GM18520 (cell line): ENCODE measurements around the gene HECW1.

Experiments used
- ATAC-seq: cut with Tn5 transposase; IDR thresholded peaks from one replicate; pipeline ENCODE4 v1.9.1; 2021; ENCODE audit not compliant: unreplicated experiment

Gene HECW1

GRCh38 chr7:43248961-43249822 is 136.7 kb downstream of the HECW1 start:
- ATAC-seq = no peak

GRCh38 chr7:43249823-43250145 is 137.3 kb downstream of the HECW1 start:
- ATAC-seq = no peak

GRCh38 chr7:43260980-43261878 is 148.8 kb downstream of the HECW1 start:
- no peak for ATAC-seq

- no peak for ATAC-seq
Observed at GRCh38 chr7:43265139-43265538, 152.7 kb downstream of the HECW1 start.

- ATAC-seq = no peak
Observed at GRCh38 chr7:43273939-43274719, 161.7 kb downstream of the HECW1 start.

DNA sequence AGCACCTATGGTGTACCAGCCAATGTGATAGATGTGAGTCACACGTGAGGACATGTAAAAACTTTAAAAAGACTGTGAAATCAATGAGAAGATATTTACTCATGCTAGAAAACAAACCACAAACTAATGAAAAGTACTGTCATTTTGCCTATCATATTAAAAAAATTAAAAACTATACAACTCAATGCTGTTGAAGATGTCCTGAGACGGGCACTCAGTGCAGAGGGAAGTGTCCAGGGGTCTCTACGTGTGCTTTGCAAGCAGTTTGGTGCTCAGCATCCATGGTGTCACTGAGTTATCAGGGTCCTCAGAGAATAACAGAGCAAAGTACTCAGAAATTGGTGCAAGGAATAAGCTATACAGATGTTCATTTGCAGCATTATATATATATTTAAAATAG is 162.3 kb downstream of the HECW1 start:
- no peak for ATAC-seq

- no peak for ATAC-seq
Observed at GRCh38 chr7:43276547-43276946, 164.1 kb downstream of the HECW1 start.

DNA sequence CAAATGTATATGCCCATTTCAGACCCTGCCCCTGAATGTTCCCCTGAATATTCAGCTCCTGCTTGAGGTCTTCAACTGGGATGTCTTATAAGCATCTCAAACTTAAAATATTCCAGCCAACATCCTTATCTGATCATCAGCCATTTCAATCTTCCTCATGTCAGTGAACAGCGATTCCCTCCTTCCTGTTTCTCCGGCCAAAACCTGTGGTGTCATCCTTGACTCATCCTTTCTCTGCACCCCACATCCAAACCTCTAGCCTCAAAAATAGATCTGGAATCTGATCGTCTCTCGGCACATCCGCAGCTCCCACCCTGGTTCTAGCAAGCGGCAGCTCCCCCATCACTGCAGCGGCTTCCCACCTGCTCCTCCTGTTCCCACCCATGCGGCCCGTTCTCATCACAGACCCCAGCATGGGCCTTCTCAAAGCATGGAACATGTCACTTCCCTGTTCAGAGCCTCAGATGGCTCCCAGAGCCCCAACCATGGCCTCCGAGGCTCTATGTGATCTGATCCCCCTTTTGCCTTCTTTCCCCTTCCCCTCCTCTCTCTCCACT is 165.7 kb downstream of the HECW1 start:
- no peak for ATAC-seq

DNA sequence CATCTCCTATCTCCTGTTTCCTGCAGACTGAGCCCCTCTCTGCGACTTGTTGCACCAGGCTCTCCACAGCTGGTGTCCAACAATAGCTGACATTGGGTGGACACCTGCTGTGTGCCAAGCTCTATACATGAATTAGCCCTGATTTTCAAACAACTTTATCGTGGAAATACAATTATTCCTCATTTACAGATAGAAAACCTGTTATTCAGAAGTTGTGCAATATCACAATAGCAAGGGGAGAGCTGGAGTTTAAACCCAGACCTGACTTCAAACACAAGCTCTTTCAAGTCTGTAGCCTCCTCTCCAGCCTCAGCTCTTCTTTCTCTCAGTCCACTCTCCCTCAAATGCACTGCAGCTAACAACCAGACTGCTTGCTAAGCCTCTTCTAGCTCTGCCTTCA is 168.8 kb downstream of the HECW1 start:
- ATAC-seq = no peak

- ATAC-seq = no peak
Observed at GRCh38 chr7:43283706-43284105, 171.3 kb downstream of the HECW1 start.

DNA sequence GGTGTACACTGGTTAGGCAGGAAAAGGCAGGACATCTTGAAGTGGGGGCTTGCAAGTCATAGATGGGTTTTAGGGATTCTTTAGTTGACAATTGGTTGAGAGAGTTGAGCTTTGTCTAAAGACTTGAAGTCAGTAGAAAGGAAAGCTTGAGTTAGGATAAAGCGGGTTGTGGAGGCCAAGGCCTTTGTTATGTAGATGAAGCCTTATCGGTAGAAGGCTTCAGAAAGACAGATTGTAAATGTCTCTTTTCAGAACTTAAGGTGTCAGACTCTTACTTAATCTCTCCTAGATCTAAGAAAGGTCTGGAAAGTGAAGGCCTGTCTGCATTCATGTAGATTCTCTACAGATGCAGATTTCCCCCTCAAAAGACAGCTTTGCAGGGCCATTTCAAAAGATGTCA is 177.4 kb downstream of the HECW1 start:
- ATAC-seq = no peak

- no peak for ATAC-seq
Observed at GRCh38 chr7:43290978-43291377, 178.5 kb downstream of the HECW1 start.

GRCh38 chr7:43291789-43292188 is 179.3 kb downstream of the HECW1 start:
- ATAC-seq = no peak

- ATAC-seq = no peak
Observed at GRCh38 chr7:43292384-43292783, 179.9 kb downstream of the HECW1 start.

DNA sequence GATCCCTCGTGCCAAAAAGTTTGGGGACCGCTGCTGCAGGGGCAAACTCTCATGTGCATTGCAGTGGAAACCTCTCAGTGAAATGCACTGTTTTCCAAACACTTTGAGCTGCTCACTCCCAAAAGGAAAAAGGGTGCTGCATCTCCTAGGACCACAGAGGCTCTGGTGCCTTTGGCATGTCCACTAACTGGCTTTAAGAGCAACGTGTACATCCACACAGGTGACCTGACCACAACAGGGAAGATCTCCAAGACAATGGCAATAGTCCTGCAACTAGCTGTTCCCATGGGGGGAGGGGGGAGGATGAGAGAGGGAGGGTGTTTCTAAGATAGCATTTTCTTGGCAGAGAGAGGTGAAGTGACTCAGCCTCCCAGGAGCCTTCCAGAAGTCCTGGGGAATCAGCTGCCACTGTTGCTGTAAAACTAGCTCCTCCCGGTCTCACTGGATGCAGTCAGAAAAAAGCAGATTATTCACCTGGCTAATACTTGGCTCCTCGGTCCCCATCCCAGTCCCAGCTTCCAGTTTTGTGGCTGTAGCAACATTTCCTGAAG is 181.7 kb downstream of the HECW1 start:
- ATAC-seq = no peak

- ATAC-seq = no peak
Observed at GRCh38 chr7:43295429-43295828, 183.0 kb downstream of the HECW1 start.

- no peak for ATAC-seq
Observed at GRCh38 chr7:43296306-43296705, 183.9 kb downstream of the HECW1 start.

DNA sequence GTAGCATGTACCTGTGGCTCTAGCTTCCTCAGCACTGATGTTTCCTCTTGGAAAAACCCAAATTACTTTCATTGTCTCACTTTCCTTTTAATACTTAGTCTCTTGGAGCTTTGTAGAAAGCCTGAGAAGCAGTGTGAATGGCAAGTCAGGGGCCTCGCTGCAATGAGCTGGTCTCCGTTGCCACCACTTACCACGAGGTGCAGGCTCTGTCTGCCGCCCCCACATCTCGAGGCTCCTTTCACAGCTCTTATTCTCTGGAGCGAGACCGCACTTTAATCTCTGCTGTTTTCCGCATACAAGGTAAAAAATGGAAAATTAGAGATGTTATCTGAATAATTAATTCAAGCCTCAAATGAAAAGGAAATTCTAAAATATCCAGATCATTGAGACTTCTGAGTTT is 186.2 kb downstream of the HECW1 start:
- no peak for ATAC-seq

DNA sequence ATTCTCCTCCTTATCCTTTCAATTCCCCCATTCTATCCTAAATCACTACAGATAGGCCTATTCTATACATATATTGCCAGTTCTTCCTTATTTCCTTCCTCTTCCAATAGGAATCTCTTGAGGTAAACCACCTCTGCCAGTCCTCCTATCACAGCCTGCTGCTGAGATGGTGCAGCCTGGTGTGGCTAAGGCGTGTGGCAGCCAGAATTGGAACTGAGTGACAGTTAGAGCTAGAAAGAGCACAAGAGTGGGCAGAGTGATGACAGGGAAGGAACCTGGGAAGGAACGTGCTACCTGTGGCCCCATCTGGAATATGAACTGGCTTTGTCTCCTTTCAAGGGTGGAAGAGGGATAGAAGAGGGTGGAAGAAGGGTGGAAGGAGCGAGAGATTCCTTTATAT is 187.7 kb downstream of the HECW1 start:
- ATAC-seq = no peak

- no peak for ATAC-seq
Observed at GRCh38 chr7:43302211-43302711, 189.8 kb downstream of the HECW1 start.
